GM19438 (cell line): Measurements from ENCODE around the gene COQ8B.

Experiments
- ATAC-seq: cut with Tn5 transposase; IDR thresholded peaks from one replicate; pipeline ENCODE4 v1.9.1; 2021; ENCODE audit warnings: low read depth; ENCODE audit not compliant: unreplicated experiment

Gene COQ8B

DNA sequence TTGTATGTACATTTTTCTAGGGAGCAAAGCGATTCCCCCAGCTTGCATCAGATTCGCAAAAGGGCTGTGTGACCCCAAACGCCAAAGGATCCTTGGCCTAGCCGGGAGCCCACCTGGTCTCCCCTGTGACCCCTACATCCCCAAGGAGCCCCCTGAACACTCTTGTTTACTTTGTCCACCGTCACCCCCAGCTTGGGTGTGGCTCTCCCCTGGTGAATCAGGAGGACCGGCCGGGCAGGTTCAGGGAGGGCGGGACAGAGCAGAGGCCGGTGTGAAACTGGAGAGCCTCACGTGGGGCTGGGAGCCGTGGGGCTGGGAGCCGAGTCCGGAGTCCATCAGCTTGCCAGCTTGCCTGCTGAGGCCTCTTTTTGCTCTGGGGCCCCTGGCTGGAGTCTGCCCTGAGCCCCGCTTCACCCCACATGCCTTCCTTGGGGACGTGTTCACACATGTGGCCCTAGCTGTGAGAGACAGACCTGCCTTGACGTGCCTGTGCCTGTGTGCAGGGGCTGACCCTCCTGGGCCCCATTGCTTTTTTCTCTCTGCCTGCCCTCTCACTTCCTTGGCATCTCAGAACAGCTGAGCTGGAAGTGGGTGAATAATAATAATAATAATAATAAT lies 2.2 kb upstream of the COQ8B start:
- ATAC-seq = no peak

DNA sequence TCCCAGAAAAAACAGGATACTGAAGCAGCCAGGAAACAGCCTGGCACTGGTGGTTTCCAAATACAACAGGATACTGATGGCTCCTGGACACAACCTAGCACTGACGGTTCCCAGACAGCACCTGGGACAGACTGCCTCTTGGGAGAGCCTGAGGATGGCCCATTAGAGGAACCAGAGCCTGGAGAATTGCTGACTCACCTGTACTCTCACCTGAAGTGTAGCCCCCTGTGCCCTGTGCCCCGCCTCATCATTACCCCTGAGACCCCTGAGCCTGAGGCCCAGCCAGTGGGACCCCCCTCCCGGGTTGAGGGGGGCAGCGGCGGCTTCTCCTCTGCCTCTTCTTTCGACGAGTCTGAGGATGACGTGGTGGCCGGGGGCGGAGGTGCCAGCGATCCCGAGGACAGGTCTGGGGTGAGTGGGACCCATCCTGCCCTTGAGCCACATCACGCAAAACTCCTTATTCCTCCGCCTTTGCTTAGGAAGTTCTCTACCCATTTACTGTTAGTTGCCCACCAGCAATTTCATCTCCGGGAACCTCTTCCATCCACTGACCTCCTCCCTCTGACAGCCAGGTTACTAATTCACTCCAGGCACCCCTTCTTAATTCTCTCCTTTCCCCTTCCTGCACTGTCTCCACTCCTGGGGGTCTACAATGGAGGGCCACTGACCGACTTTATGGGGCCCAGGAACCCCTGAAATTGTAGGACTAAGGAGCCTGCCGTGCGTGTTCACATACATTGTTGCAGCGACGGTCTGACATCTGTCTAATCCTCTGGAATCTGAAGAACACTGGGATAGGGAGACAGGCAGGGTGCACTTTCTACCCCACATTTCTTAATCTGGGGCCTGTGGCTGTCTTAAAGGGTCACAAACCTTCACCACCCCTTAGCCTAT lies 1.4 kb upstream of the COQ8B start:
- ATAC-seq = no peak

DNA sequence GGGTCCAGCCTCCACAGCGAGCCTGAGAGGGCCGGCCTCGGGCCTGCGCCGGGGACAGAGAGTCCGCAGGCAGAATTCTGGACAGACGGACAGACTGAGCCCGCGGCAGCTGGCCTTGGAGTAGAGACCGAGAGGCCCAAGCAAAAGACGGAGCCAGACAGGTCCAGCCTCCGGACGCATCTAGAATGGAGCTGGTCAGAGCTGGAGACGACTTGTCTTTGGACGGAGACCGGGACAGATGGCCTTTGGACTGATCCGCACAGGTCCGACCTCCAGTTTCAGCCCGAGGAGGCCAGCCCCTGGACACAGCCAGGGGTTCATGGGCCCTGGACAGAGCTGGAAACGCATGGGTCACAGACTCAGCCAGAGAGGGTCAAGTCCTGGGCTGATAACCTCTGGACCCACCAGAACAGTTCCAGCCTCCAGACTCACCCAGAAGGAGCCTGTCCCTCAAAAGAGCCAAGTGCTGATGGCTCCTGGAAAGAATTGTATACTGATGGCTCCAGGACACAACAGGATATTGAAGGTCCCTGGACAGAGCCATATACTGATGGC lies 716 bp upstream of the COQ8B start:
- ATAC-seq = no peak

DNA sequence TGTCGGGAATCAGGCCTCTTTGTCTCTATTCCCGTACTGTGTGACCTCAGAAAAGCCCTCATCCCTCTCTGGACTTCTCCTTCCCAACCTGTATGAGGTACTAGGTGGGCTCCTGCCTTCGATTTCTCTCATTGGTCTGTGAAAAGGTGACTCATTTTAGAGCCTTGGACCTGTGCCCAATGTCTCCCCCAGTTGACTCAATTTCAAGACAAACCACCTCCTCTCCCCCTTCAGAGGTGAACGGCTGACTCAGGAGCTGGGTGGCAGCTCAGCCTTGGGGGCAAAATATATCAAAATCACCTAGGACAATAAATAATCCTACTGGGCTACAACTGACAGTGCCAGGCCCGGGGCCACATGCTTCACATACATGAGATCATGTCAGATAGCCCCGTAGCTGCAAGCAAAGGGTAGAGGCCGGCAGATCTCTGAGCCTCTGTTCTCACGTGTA lies 630 bp downstream of the COQ8B start:
- ATAC-seq = no peak

DNA sequence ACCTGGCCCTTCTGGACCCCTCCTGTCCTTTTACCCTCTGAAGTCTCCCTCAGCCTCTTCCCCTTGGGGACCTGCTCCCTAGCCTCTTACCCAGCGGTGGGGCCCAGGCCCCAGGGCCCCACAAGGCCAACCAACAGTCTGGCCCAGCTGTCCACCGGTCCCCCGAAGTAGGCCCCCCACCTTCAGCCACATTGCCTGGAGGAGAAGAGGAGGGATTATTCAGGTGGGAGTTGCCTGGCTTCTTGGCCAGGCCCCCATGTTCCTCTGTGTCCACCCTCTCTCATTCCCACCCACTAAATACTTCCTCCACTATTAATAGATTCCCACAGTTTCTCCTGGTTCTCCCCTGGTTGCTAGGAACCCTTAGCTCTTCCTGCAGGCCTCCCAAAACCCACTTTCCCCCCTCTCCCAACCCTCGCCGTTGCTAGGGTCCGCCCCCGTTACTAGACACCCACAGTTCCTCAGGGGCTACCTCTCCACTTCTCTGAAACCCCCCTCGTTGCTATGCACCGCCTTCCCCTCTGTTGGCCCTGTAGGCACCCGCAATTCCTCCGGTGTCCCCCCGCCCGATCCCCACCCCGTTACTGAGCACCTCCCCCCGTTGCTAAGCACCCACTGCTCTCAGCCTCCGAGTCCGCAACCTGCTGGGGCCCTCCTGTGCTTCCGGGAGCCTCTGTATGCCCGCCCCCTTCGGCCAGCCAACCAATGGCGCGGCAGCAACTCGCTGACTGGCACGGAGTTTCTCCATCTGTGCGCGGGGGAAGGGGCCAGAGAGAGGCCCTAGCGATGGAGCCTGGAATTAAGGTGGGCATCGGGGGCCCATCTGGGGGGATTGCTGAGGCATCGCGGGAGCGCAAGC lies 2.0 kb downstream of the COQ8B start:
- ATAC-seq = peak; percentile 54

DNA sequence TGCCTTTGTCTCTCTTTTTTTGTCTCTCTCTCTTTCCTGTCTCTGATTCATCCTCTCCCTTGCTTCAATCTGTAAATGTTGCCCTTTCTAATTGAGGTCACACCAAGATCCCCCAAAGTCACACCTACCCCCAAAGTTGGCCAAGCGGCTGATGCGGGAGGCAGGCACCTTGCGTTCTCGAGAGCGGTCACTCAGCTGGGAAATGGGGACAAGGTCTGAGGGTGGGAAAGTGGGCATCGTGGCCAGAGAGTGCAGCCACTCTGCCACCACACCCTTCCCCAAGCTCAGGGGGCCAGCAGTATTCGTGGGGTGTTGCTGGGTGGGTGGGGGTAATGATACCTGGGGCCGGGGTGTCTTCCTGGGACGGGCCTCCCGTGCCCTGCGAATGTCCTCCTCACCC lies 2.7 kb downstream of the COQ8B start:
- ATAC-seq = no peak

DNA sequence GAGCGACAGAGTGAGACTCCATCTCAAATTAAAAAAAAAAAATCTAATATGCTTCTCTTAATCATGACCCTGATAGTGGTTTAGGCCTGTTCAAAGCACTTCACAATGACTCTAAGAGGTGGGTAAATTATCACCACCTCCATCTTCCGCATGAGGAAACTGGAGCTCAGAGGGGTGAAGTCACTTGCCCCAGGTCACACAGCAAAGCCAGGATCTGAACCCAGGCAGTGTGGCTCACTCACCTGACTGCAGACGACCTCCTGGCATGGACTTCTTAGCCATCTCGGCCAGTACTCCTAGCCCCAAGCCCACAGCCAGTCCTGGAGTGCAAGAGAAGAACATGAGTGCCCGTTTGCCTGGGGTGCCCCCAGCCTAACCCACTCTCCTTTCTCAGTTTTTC lies 6.9 kb downstream of the COQ8B start:
- ATAC-seq = no peak

DNA sequence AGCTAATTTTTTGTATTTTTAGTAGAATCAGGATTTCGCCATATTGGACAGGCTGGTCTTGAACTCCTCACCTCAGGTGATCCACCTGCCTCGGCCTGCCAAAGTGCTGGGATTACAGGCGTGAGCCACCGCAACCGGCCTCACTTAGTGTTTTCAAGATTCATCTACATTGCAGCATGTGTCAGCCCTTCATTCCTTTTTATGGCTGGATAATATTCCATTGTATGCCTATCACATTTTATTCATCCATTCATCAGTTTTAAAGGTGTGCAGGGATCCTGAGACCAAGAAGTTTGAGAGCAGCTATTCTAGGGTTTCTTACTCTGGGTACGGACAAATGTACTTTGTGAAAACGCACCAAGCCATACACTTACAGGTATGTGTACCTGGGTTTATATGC lies 9.1 kb downstream of the COQ8B start:
- no peak for ATAC-seq

DNA sequence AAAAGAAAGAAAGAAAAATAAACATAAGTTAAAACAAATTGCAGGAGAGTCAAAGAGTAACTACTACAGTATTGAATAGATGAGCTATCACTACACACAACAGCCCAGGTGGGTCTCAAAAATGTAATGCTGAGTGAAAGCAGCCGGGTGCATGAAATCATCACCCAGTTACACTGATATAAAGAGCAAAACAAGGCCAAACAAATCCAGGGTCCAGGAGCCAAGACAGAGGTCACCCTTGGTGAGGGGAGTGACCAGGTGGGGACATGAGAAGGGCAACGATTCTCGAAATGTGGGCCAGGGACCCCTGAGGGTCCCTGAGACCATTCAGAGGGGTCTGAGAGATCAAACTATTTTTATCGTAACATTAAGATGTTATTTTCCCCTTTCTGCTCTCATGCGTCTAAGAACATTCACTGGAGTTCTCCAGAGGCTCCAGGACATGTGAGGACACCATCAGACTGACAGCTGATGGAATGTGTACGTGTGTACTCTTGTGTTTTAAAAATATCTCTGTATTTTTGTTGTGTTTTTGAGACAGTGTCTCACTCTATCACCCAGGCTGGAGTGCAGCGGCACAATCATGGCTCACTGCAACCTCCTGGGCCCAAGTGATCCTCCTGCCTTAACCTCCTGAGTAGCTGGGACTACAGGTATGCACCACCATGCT lies 10.6 kb downstream of the COQ8B start:
- ATAC-seq = no peak

DNA sequence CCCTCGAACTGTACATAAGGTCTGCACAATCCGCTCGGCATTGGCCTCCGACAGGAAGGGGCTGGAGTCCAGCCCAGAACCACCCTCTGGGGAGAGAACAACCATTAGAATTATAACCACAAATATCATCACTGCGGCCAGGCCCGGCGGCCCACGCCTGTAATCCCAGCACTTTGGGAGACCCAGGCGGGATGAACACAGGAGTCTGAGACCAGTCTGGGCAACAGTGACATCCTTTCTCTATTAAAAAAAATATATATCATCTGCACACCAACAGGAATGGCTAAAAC lies 11.4 kb downstream of the COQ8B start:
- no peak for ATAC-seq

DNA sequence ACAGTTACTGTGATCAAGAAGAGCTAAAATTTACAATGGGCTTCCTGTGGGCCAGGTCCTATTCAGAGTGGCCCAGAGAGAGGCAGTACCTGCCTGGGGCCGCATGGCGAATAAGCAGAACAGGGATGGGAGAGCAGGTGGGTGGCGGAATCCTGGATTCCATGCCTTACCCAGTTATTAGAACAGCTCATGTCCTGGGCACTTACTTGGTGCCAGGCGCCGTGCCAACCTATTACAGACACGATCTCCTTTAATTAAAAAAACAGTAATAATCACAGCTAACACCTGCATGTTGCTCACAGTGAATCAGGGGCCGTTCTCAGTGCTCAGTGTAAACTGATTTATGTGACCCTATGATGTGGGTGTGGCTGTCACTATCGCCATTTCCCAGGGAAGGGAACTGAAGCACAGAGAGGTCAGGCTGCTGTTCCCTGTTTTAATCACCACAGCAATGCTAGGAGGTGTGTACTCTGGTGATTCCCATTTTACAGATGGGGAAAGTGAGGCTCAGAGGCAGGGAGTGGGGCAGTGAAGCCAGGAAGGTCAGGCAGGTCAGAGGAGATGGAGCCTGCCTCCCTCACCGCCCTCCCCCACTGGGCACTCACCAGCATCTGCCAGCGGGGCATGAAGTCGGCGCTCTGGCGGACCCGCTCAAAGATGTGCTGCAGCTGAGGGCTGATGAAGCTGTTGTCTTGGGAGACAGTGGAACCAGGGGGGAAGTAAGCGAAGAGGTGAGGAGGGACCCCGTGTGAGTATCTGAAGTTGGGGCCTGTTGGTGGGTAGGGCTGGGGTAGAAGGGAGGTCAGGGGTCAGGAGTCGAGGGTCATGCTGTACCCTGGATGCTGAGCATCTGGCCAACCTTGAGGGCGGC lies 12.0 kb downstream of the COQ8B start:
- ATAC-seq = no peak

DNA sequence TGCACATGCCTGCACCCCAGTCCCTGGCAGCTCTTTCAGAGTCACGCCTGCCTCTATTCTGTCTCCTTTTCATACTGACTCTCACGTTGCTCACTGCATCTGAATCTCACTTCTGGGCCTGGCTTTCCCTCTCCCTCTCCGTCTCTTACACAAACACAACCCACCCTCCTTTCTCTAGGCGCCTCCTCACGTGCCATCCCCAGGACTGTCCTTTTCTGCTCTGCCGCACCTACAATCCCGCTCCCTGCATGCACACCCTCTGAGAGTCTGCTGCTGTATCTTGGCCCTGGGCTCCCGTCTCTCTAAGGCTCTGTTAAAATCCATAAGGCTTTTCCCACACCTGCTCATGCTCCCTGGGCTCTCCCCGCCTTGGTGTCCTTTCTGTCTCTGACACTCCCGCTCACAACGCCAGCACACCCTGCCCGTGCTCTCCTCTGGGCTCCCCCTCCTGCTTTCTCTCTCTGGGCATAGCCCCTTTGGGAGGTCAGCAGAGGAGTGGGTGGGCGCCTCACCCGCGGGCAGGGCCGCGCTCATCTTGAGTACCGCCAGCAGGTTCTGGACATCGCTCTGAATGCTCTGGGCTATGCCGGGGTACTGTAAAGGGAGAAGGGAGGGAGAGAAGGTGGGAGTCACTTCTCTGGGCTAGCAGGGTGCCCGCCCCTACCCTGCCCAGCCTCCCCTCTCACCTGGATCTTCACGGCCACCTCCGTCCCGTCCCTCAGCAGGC lies 13.5 kb downstream of the COQ8B start:
- no peak for ATAC-seq

DNA sequence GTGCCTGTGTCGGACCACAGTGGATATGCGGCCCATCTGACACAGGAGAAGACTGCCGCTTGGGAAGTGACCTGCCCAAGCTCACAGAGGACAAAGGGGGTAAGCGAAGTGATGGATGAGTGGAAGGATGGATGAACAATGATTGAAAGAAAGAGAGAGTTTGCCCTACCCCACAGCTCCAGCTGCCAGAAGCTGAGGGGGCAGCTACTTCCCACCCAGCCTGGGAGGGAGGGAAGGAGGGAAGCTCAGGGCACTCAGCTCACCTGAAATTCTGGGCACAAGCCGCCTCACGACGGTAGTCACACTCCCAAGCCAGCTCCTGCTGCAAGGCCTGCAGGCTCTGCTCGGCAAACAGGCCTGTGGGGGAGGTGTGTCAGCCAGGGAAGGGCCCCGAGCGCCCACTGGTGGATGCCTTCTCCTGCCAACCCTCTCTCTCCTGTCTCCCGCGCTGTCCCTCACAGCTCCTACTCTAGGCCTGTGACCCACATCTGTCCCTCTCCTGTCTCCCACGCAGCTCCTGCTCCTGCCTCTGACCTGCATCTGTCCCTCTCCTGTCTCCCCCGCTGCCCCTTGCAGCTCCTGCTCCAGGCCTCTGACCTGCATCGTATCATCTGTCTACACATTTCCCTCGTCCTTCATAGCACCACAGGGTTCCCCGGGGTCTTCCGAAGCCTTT lies 14.2 kb downstream of the COQ8B start:
- ATAC-seq = no peak

DNA sequence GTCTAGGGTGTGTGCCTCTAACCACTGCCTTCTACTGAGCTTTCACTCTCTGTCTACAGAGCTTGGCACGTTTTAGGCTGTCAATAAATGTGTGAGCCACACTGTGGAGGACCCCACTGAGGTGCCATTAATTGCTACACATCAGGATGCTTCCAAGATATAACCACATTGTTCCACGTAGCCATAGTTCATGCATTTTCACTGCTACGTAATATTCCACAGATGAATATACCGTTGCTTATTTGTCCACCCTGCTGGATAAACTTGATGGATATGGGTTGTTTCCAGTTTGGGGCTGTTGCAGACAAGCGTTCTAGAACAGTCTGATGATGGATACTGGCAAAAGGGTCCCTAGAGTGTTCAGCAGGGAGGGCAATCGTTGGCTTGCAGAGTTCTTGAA lies 14.9 kb downstream of the COQ8B start:
- no peak for ATAC-seq

DNA sequence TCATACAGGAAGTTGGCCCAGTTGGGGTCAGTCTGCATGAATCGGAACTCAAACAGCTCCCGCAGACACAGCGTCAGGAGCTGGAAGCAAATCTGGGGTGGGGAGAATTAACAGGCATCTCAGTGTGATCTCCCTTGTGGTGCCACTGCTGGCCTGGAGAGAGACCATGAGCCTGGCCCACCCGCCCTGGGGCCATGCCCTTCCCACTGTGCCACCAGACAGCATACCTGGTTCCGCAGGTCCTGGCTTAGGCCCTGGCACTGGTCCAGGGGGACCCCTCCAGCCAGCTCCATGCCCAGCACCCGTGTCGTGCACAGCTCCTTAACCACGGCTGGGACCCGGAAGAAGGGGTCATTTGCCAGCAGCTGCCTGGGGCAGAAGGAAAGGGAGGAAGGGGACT lies 16.6 kb downstream of the COQ8B start:
- ATAC-seq = no peak

DNA sequence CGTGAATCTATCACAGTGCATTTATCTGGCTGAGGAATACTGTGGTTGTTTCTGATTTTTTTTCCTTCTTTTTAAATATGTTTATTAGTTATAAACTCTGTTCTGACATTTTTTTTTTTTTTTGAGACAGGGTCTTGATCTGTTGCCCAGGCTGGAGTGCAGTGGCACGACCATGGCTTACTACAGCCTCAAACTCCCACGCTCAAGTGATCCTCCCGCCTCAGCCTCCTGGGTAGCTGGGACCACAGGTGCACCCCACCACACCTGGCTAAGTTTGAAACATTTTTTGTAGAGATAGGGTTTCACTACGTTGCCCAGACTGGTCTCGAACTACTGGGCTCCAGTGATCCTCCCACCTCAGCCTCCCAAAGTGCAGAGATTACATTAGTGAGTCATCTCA lies 19.7 kb downstream of the COQ8B start:
- ATAC-seq = no peak

DNA sequence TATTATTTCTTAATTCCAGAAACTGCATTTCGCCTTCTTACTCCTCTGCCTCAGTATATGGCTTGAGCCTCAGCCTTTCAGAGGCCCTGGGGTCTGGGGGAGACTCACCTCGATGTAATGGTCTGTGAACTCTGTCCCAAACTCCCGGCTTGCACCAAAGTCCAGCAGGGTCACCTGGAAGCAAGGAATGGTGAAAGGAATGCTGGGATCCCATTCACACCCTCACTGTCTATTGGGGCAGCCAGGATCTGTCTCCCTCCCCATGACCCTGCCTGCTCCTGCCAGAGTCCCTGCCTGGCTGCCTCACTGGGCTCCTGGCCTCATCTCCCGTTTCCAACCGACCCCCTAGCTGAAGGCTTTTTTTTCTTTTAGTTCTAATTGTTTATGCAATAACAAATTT lies 20.8 kb downstream of the COQ8B start:
- ATAC-seq = no peak

DNA sequence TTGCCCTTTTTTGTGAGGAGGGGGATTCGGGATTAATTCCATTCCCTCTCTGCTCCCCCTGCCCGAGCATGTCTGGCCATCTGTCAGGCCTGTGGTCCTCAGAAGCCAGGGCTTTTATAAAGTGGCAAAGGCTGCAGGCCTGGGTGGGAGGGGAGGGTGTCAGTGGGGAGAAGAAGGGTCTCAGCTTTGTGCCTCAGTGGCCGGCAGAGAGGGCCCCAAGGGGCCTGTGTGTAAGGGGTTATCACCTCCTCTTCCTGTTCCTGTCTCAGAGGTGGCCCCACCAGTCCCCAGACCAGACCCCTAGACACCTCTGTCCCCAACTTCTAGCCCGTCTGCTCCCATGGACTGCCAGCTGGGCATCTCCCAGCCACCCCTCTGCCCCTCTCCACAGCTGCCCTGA lies 22.8 kb downstream of the COQ8B start:
- ATAC-seq = no peak
